Renal cortical epithelial cell (primary cell): ENCODE results near the gene CYP2W1. TPM values are rescaled to one million over a fixed set of nuclear protein-coding genes. Genes with fewer than 3 reads are reported as not detected.
A peak's percentile ranks its signal among the peaks of the same experiment; 100 is the strongest.

ENCODE experiments used
- DNase-seq: peaks from one replicate; pipeline ENCODE4 v3.0.0-alpha.2; 2011; ENCODE audit warnings: low read depth
- total RNA-seq: library from RNA; depleted of rRNA; stranded (reverse); fragments of >200 nt; gene quantifications from 2 replicates; pipeline ENCODE4 v1.2.3, GENCODE V29; 2014

CYP2W1 gene
- total RNA-seq, 1 donor from 2014 or later: not detected

- no peak for DNase-seq
These were observed 424 bp upstream of the CYP2W1 start for GRCh38 chr7:982511-983003.

GRCh38 chr7:983616-984071, 663 bp downstream of the CYP2W1 start:
- no peak for DNase-seq

- DNase-seq: no peak
These were observed 1.6 kb downstream of the CYP2W1 start for GRCh38 chr7:984361-985126.

- no peak for DNase-seq
These were observed 2.1 kb downstream of the CYP2W1 start for GRCh38 chr7:985127-985416.

GRCh38 chr7:985915-986741, 3.1 kb downstream of the CYP2W1 start:
- peak; percentile 54 for DNase-seq

GRCh38 chr7:986766-987751, 4.1 kb downstream of the CYP2W1 start:
- DNase-seq: no peak

- no peak for DNase-seq
These were observed 4.9 kb downstream of the CYP2W1 start for GRCh38 chr7:987909-988308.

GRCh38 chr7:988426-988911, 5.5 kb downstream of the CYP2W1 start:
- DNase-seq: no peak

GRCh38 chr7:988963-989529, 6.1 kb downstream of the CYP2W1 start:
- DNase-seq: no peak

- DNase-seq: no peak
These were observed 7.5 kb downstream of the CYP2W1 start for GRCh38 chr7:990352-990932.

GRCh38 chr7:990933-991728, 8.2 kb downstream of the CYP2W1 start:
- DNase-seq: no peak

GRCh38 chr7:991729-992656, 9.0 kb downstream of the CYP2W1 start:
- DNase-seq: no peak

- peak; percentile 78 for DNase-seq
These were observed 10.0 kb downstream of the CYP2W1 start for GRCh38 chr7:992709-993607.

- DNase-seq: no peak
These were observed 11.8 kb downstream of the CYP2W1 start for GRCh38 chr7:994592-995308.

- no peak for DNase-seq
These were observed 12.6 kb downstream of the CYP2W1 start for GRCh38 chr7:995571-995970.

- DNase-seq: no peak
These were observed 13.3 kb downstream of the CYP2W1 start for GRCh38 chr7:996079-996872.
